Activated CD4-positive, alpha-beta T cell treated with anti-CD3 and anti-CD28 coated beads, Interleukin-2, Interleukin-6, amounts not matched to agents 100 ng/mL and 50 ng/mL, durations not matched to agents 16 hours and 8 hours (primary cell): ENCODE results near the gene PRRC2C.

ENCODE experiments used
- DNase-seq: peaks from one replicate; pipeline ENCODE4 v3.0.0-alpha.2; 2020

PRRC2C gene

DNA sequence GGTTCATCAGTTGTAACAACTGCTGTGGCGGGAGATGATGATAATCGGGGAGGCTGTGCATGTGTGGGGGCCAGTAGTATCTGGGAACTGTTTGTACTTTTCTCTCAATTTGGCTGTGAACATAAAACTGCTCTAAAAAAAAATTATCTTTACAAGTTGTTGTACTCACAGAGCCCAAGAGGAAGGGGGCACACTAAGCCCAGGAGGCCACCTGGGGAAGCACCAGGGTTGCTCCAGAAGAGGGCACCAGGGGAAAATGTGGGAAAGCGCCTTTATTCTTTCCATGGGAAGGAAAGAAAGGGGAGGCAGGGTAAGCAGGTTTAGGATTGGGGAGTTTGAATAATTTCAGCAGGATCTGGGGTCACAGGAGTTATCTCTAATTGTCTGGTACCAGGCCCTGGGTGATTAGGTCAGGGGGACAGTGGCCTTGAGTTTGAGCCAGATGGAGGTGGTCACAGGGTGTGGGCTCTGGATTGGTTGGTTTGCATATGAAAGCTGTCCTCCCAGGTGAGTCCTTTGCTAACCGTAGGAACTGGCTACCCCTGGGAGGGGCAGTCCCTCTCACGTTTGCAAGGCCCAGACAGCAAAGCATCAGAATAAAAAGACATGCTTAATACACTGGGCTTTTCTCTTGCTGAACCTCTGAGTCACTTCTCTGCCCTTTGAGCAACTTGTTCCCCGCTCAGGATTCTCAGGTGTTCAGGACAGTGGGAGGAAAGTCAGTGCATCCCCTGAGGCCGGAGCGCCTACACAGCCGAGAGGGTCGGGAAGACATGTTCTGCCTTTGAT lies 155.9 kb downstream of the PRRC2C start:
- no peak for DNase-seq

DNA sequence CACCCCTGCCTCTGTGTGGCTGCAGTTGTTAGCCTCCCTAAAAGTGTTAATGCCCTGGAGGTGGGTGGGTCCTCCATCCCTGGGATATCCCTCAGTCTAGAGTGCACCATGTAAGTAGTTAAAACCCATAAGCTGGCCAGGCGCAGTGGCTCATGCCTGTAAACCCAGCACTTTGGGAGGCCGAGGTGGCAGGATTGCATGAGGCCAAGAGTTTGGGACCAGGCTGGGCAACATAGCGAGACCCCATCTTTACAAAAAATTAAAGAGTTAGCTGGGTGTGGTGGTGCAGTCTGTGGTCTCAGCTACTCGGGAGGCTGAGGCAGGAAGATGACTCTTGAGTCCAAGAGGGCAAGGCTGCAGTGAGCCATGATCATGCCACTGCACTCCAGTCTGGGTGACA lies 156.9 kb downstream of the PRRC2C start:
- no peak for DNase-seq
